Pancreas (tissue), 10 donors: ENCODE measurements around the gene C5AR1. TPM values are rescaled to one million over a fixed set of nuclear protein-coding genes. Genes with fewer than 3 reads are reported as not detected.
A peak's percentile ranks its signal among the peaks of the same experiment; 100 is the strongest.

Experiments used
- ATAC-seq, 4 donors: fragments of 200-7000 bp; cut with Tn5 transposase; one replicate each; pipeline versions ENCODE4 v1.8.0 to v1.9.1; 2020; ENCODE audit warnings: mild to moderate bottlenecking in 4 of 4, moderate library complexity in 4 of 4
- DNase-seq, 6 donors: peaks; one replicate each; pipeline ENCODE4 v3.0.0-alpha.2; 2020
- FAIRE-seq: peaks from 2 replicates; lab custom pipeline; 2012; peaks lifted over from hg19 to GRCh38; lab: Jason Lieb, UNC
- H3K27ac ChIP-seq, 4 donors: fragments of 200-600 bp; sonication (generic); 1 replicate in 3 of 4; 2 replicates in 1 of 4; pipeline versions ENCODE4 v1.5.0 to v1.8.0; 2020
- H3K27me3 ChIP-seq, 4 donors: fragments of 200-600 bp; one replicate each; pipeline ENCODE4 v1.8.0; 2021
- H3K36me3 ChIP-seq, 3 donors: fragments of 200-600 bp; sonication (generic) in 1 of 3; one replicate each; pipeline versions ENCODE4 v1.5.0 to v1.8.0; 2020 to 2021
- H3K4me1 ChIP-seq, 3 donors: fragments of 200-600 bp; one replicate each; pipeline ENCODE4 v1.8.0; 2021
- H3K4me3 ChIP-seq, 4 donors: fragments of 200-600 bp; sonication (generic) in 2 of 4; one replicate each; pipeline versions ENCODE4 v1.5.0 to v1.8.0; 2020 to 2021
- H3K9me3 ChIP-seq, 4 donors: fragments of 200-600 bp; one replicate each; pipeline ENCODE4 v1.8.0; 2021
- CTCF ChIP-seq, 4 donors: fragments of 200-600 bp; sonication (generic) in 3 of 4; IDR thresholded peaks; one replicate each; pipeline versions ENCODE4 v1.5.0 to v1.8.0; 2021; ENCODE audit warnings: antibody characterized with exemption in 4 of 4
- WGBS, 2 donors: extraction: QIAGEN DNeasy Blood & Tissue Kit; methylation state at CpG; one replicate each; pipeline ENCODE4 v1.1.7; 2013; 5-methylcytosine and 5-hydroxymethylcytosine counted together
- intact Hi-C, 3 donors: fragments of 100-400 bp; cut with DNase I; formaldehyde crosslinking; loops; one replicate each; pipeline versions ENCODE4 v1.11.1 to v1.14.2; 2022
- polyA plus RNA-seq, 2 donors: library from polyadenylated mRNA; stranded (reverse); fragments of 200-250 nt; gene quantifications; one replicate each; pipeline ENCODE4 v1.2.3, GENCODE V29; 2013
- total RNA-seq, 6 donors: library from RNA; stranded (reverse); fragmentation: NEBNext Ultra II Directional in 4 of 6; extraction: Animal tissue kit (Norgen Biotek cat#: 25700) in 4 of 6; gene quantifications; one replicate each; pipeline versions ENCODE4 v1.2.1 to v1.2.4, GENCODE V29; 2021 to 2023
- donor health status: healthy with polysubstance abuse.
- donor health status: DM: no; HTN: no; CAD: no; lungs with moderate emphysema.
- donor health status: DM: no; HTN: no; CAD: no.
- donor health status: control.
- donor health status: control.
- donor health status: Bipolar disorder and iron deficiency.
- donor health status: DM: yes; HTN: yes; CAD: no.
- donor health status: DM: no; HTN: no; CAD: no.
- donor health status: DM: no; HTN: no; CAD: no.
- donor health status: DM: yes; HTN: yes; CAD: no.

The C5AR1 gene
- total and polyA plus RNA-seq, 8 donors = 1.2 to 10.4 (median 4.2) TPM

- Histone ChIP-seq H3K36me3 (no peaks in the 10 kb centered on the region), H3K4me3 (no peak overlapping the region), H3K27me3 (no peaks in the 10 kb centered on the region), H3K9me3 (no peaks in the 10 kb centered on the region), H3K27ac (no peak overlapping the region), H3K4me1 (no peaks in the 10 kb centered on the region)
- TF ChIP-seq CTCF (IDR thresholded peaks at IDR 0.05) = no peak
- FAIRE-seq = no peak
- ATAC-seq = no peak
- intact Hi-C loops = no loop called here
- DNase-seq = no peak
- 56% methylated on average over 10 of the region's 10 CpGs for whole genome bisulfite sequencing, 2 donors
Observed at GRCh38 chr19:47339196-47339880, 29.7 kb downstream of the C5AR1 start.

GRCh38 chr19:47340477-47341208 lies 31.0 kb downstream of the C5AR1 start:
- H3K27ac ChIP-seq = no peak overlapping the region
- no peak for ATAC-seq
- H3K27me3 ChIP-seq = no peaks in the 10 kb centered on the region
- intact Hi-C loops = no loop called here
- 84 to 89% methylated on average over 29 of the region's 29 CpGs for WGBS, 2 donors
- H3K4me1 ChIP-seq = no peaks in the 10 kb centered on the region
- no peaks in the 10 kb centered on the region for H3K9me3 ChIP-seq
- H3K4me3 ChIP-seq = no peak overlapping the region
- DNase-seq = peak in 1 of 6 donors; percentile 42
- TF ChIP-seq CTCF (IDR thresholded peaks at IDR 0.05) = no peak
- no peak for FAIRE-seq
- no peaks in the 10 kb centered on the region for H3K36me3 ChIP-seq

- Histone ChIP-seq H3K36me3 (no peaks in the 10 kb centered on the region), H3K9me3 (no peaks in the 10 kb centered on the region), H3K4me3 (no peak overlapping the region), H3K27me3 (no peaks in the 10 kb centered on the region), H3K27ac (no peak overlapping the region), H3K4me1 (no peaks in the 10 kb centered on the region)
- DNase-seq (no peak), ATAC-seq (no peak), FAIRE-seq (no peak)
- 83 to 90% methylated on average over 4 of the region's 4 CpGs for WGBS, 2 donors
- intact Hi-C loops = no loop called here
- TF ChIP-seq CTCF (IDR thresholded peaks at IDR 0.05) = no peak
Observed at GRCh38 chr19:47341734-47342133, 32.1 kb downstream of the C5AR1 start.

GRCh38 chr19:47343194-47343802 lies 33.6 kb downstream of the C5AR1 start:
- no peak overlapping the region for H3K27ac ChIP-seq
- ATAC-seq (no peak), FAIRE-seq (no peak), DNase-seq (no peak)
- intact Hi-C loops = no loop called here
- H3K4me1 ChIP-seq = no peaks in the 10 kb centered on the region
- H3K27me3 ChIP-seq = no peaks in the 10 kb centered on the region
- 78 to 88% methylated on average over 11 of the region's 11 CpGs for WGBS, 2 donors
- H3K9me3 ChIP-seq = no peaks in the 10 kb centered on the region
- TF ChIP-seq CTCF (IDR thresholded peaks at IDR 0.05) = no peak
- no peak overlapping the region for H3K4me3 ChIP-seq
- H3K36me3 ChIP-seq = no peaks in the 10 kb centered on the region
